Fibroblast of lung (primary cell): Measurements from ENCODE around the gene TMEM212. TPM values are rescaled to one million over a fixed set of nuclear protein-coding genes. Genes with fewer than 3 reads are reported as not detected.

Source experiments
- DNase-seq, 2 donors: peaks; one replicate each; pipeline versions ENCODE4 v3.0.0 to v3.0.0-alpha.2; 2010; ENCODE audit warnings: low read depth in 2 of 2
- H2AFZ ChIP-seq: 2 replicates; pipeline ENCODE4 v1.5.1; 2012; ENCODE audit warnings: low read length, control low read depth, inconsistent platforms
- H3K27ac ChIP-seq: 2 replicates; pipeline ENCODE4 v1.5.1; 2011; ENCODE audit warnings: low read length, control low read depth; ENCODE audit not compliant: insufficient read depth
- H3K27me3 ChIP-seq: 2 replicates; pipeline ENCODE4 v1.5.1; 2011; ENCODE audit warnings: mild to moderate bottlenecking, low read length; ENCODE audit not compliant: control insufficient read depth, insufficient read depth
- H3K36me3 ChIP-seq: 2 replicates; pipeline ENCODE4 v1.5.1; 2011; ENCODE audit warnings: low read length; ENCODE audit not compliant: control insufficient read depth, insufficient read depth
- H3K4me1 ChIP-seq: 2 replicates; pipeline ENCODE4 v1.5.1; 2011; ENCODE audit warnings: low read length; ENCODE audit not compliant: control insufficient read depth, insufficient read depth; ENCODE audit errors: extremely low read depth
- H3K4me2 ChIP-seq: 2 replicates; pipeline ENCODE4 v1.5.1; 2011; ENCODE audit warnings: low read length, control low read depth; ENCODE audit not compliant: insufficient read depth; ENCODE audit errors: extremely low read depth
- H3K4me3 ChIP-seq, 4 experiments: fragments of 200-600 bp in 1 of 4; sonication (generic) in 1 of 4; replicated peaks in 1 of 4; 2 replicates each; pipeline ENCODE4 v1.5.1; 2011 to 2016; ENCODE audit warnings: low read length in 4 of 4, low read depth in 3 of 4, mild to moderate bottlenecking in 3 of 4, control low read depth in 2 of 4, inconsistent platforms in 1 of 4, mixed read lengths in 1 of 4; ENCODE audit not compliant: insufficient read depth in 1 of 4; ENCODE audit errors: control extremely low read depth in 1 of 4
- H3K79me2 ChIP-seq: 2 replicates; pipeline ENCODE4 v1.5.1; 2012; ENCODE audit warnings: mild to moderate bottlenecking, low read length, inconsistent platforms; ENCODE audit not compliant: control insufficient read depth, insufficient read depth
- H3K9ac ChIP-seq: 2 replicates; pipeline ENCODE4 v1.5.1; 2011; ENCODE audit warnings: mild to moderate bottlenecking, low read length, control low read depth; ENCODE audit not compliant: insufficient read depth
- H3K9me3 ChIP-seq: 2 replicates; pipeline ENCODE4 v1.5.1; 2012; ENCODE audit warnings: low read depth, low read length; ENCODE audit not compliant: control insufficient read depth, insufficient read depth
- H4K20me1 ChIP-seq: 2 replicates; pipeline ENCODE4 v1.5.1; 2011; ENCODE audit warnings: low read length; ENCODE audit not compliant: control insufficient read depth, insufficient read depth; ENCODE audit errors: extremely low read depth
- EZH2 ChIP-seq: IDR thresholded peaks from 2 replicates; pipeline ENCODE4 v1.5.1; 2012; ENCODE audit warnings: low read length, control low read depth, mild to moderate bottlenecking; ENCODE audit errors: missing control alignments
- polyA plus RNA-seq, 2 donors: library from polyadenylated mRNA; depleted of rRNA in 1 of 2; stranded (reverse) in 1 of 2; unstranded in 1 of 2; fragments of >200 nt; gene quantifications; 2 replicates each; pipeline ENCODE4 v1.2.1, GENCODE V29; 2011 to 2012; ENCODE audit warnings: missing spikeins in 1 of 2
- total RNA-seq: library from RNA; depleted of rRNA; stranded (reverse); fragments of >200 nt; gene quantifications from 2 replicates; pipeline ENCODE4 v1.2.1, GENCODE V29; 2014
- TF ChIP-seq, protein P1 (sequence below), 2 donors: IDR thresholded peaks in 1 of 2; conservative IDR thresholded peaks in 1 of 2; 1 replicate in 1 of 2; 2 replicates in 1 of 2; pipeline ENCODE4 v1.5.1; 2011 to 2012; ENCODE audit warnings: low read length in 2 of 2, control low read depth in 1 of 2, inconsistent platforms in 1 of 2, low read depth in 1 of 2, mild to moderate bottlenecking in 1 of 2

Gene TMEM212
- total and polyA plus RNA-seq, 2 donors (not counting 1 experiment from before 2014, with no cell fraction given), result not detected

DNA sequence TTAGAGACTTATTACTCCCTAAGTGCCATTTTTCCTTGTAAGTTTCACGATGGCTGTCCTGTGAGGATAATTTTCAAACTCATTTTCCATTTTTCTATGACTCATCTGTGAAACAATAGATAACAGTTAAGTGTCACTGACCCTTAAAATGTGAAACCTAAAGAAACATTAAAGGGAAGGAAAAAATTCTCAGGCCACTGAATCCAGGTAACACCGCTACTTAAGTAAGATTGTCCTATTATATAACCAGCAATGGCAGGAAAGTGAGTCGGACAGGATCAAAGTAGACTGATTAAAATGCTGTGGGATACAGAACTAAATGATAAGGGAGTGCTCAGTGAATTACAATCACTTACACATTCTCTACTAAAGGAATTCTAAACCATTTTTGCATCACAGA, 45.3 kb upstream of the TMEM212 start:
- no peak overlapping the region for H3K4me2 ChIP-seq
- H3K9ac ChIP-seq, result no peak overlapping the region
- no peak for TF ChIP-seq EZH2
- TF ChIP-seq, protein P1, sequence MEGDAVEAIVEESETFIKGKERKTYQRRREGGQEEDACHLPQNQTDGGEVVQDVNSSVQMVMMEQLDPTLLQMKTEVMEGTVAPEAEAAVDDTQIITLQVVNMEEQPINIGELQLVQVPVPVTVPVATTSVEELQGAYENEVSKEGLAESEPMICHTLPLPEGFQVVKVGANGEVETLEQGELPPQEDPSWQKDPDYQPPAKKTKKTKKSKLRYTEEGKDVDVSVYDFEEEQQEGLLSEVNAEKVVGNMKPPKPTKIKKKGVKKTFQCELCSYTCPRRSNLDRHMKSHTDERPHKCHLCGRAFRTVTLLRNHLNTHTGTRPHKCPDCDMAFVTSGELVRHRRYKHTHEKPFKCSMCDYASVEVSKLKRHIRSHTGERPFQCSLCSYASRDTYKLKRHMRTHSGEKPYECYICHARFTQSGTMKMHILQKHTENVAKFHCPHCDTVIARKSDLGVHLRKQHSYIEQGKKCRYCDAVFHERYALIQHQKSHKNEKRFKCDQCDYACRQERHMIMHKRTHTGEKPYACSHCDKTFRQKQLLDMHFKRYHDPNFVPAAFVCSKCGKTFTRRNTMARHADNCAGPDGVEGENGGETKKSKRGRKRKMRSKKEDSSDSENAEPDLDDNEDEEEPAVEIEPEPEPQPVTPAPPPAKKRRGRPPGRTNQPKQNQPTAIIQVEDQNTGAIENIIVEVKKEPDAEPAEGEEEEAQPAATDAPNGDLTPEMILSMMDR (conservative IDR thresholded peaks at IDR 0.05 in 1 of 2, IDR thresholded peaks at IDR 0.05 in 1 of 2; ENCODE audit: low read depth in 1 of 2, low read length in 2 of 2), result no peak
- no peaks in the 10 kb centered on the region for H3K27me3 ChIP-seq
- H4K20me1 ChIP-seq, result no peaks in the 10 kb centered on the region
- H3K4me3 ChIP-seq, result no peak overlapping the region
- H3K79me2 ChIP-seq, result no peaks in the 10 kb centered on the region
- H3K4me1 ChIP-seq, result peaks cover 2% of the 10 kb centered on the region
- H3K36me3 ChIP-seq, result no peaks in the 10 kb centered on the region
- H2AFZ ChIP-seq, result no peak overlapping the region
- DNase-seq, result no peak
- no peak overlapping the region for H3K27ac ChIP-seq
- H3K9me3 ChIP-seq, result no peaks in the 10 kb centered on the region

DNA sequence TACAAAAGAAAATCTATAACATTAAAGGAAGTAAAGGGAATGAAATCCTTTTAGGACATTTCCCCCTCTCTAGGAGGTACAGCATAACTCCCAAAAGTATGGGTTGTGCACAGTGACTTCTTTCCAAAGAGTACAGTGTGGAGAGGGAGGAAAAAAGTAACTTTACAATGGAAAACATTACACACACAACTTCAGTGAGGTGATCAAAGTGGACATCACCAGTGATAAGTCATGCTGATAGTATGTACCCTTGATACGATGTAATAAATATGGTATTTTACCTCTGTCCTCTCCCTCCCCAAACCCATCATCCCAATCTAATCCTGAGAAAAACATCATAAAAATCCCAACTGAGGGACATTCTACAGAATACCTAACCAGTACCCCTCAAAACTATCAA, 43.6 kb upstream of the TMEM212 start:
- Histone ChIP-seq H3K4me2 (no peak overlapping the region), H3K4me1 (peaks cover 2% of the 10 kb centered on the region), H4K20me1 (no peaks in the 10 kb centered on the region), H2AFZ (no peak overlapping the region), H3K36me3 (no peaks in the 10 kb centered on the region), H3K27me3 (no peaks in the 10 kb centered on the region), H3K9me3 (no peaks in the 10 kb centered on the region), H3K27ac (no peak overlapping the region), H3K79me2 (no peaks in the 10 kb centered on the region), H3K4me3 (no peak overlapping the region), H3K9ac (no peak overlapping the region)
- peak in 1 of 2 donors; percentile 34 for DNase-seq
- TF ChIP-seq, protein P1 (conservative IDR thresholded peaks at IDR 0.05 in 1 of 2, IDR thresholded peaks at IDR 0.05 in 1 of 2; ENCODE audit: low read depth in 1 of 2, low read length in 2 of 2), result no peak
- no peak for TF ChIP-seq EZH2

DNA sequence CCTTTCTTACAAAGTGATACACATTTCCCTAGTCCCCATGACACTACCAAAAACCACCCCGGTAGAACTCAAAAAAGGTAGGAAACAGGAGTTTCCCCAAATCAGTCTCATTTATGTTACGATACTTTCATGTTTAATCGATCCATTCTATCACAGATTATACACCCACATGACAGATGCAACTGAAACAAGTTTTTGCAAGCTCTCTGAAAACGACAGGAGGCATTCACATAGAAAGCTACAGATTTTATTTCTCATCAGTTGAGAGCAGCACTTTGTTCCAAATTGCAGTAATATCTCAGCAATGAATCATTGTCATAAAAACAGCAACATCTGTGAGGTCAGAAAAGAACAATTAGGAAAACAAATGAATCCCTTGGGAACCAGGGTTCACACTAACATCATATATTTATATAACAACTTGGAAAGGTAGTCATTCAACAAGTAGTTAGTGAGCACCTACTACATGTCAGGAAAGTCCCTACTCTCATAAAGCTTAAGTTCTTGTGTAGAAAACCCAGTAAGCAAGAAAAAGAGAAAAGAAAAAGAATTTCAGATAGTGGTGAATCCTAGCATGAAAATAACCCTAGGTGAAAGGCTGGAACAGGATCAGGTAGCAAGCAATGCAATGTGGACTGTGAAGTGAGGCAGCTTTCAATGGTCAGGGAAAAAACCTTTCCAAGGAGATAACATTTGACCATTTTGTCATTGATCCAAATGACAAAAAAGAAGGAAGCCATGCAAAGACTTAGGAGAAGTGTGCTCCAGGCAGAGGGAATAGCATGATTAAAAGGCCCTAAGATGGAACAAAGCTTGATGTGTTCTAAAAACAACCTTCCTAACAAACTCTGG, 41.2 kb upstream of the TMEM212 start:
- DNase-seq, result peak; percentile 90 to 93
- no peak overlapping the region for H2AFZ ChIP-seq
- H3K79me2 ChIP-seq, result no peaks in the 10 kb centered on the region
- no peak overlapping the region for H3K9ac ChIP-seq
- no peaks in the 10 kb centered on the region for H3K9me3 ChIP-seq
- TF ChIP-seq, protein P1 (conservative IDR thresholded peaks at IDR 0.05 in 1 of 2, IDR thresholded peaks at IDR 0.05 in 1 of 2; ENCODE audit: low read depth in 1 of 2, low read length in 2 of 2), result no peak
- no peak for TF ChIP-seq EZH2
- H3K27ac ChIP-seq, result no peak overlapping the region
- H3K4me2 ChIP-seq, result peak overlapping the region; percentile 33
- H4K20me1 ChIP-seq, result no peaks in the 10 kb centered on the region
- no peaks in the 10 kb centered on the region for H3K36me3 ChIP-seq
- no peak overlapping the region for H3K4me3 ChIP-seq
- no peaks in the 10 kb centered on the region for H3K27me3 ChIP-seq
- peaks cover 12% of the 10 kb centered on the region for H3K4me1 ChIP-seq
